GM12864 (cell line): ENCODE results near the gene INPPL1.

ENCODE experiments used
- DNase-seq: peaks from one replicate; pipeline ENCODE4 v3.0.0-alpha.2; 2011; ENCODE audit warnings: low read depth
- H3K4me3 ChIP-seq: 2 replicates; pipeline ENCODE4 v1.5.1; 2011; ENCODE audit warnings: mild to moderate bottlenecking, low read depth, low read length, control low read depth
- TF ChIP-seq, protein P1 (sequence below): IDR thresholded peaks from 2 replicates; pipeline ENCODE4 v1.5.1; 2011; ENCODE audit warnings: low read depth, mild to moderate bottlenecking, moderate library complexity, low read length, control low read depth, inconsistent platforms; ENCODE audit errors: missing control alignments

The INPPL1 gene

DNA sequence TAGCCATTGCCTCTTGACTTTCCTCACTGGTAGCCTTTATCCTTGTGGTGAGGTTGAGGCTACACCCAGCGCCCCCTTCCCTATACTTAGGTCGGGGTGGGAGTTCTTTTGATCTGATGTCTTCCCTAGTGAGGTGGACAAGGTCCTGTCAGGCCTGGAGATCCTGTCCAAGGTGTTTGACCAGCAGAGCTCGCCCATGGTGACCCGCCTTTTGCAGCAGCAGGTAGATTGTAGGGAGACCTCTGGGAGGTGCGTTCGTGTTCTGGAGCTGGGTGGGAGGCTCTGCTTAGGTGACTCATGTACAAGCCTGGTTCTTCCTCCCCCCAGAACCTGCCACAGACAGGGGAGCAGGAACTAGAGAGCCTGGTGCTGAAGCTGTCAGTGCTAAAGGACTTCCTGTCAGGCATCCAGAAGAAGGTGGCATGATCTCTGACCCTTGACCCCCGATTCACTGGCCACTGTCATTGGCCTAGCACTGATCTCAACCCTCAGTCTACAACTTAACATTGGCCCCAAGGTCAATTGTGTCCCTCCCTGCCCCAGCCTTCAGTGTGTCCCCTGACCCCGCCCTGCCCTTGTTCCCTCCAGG lies 4.9 kb downstream of the INPPL1 start:
- no peak overlapping the region for H3K4me3 ChIP-seq
- TF ChIP-seq, protein P1, sequence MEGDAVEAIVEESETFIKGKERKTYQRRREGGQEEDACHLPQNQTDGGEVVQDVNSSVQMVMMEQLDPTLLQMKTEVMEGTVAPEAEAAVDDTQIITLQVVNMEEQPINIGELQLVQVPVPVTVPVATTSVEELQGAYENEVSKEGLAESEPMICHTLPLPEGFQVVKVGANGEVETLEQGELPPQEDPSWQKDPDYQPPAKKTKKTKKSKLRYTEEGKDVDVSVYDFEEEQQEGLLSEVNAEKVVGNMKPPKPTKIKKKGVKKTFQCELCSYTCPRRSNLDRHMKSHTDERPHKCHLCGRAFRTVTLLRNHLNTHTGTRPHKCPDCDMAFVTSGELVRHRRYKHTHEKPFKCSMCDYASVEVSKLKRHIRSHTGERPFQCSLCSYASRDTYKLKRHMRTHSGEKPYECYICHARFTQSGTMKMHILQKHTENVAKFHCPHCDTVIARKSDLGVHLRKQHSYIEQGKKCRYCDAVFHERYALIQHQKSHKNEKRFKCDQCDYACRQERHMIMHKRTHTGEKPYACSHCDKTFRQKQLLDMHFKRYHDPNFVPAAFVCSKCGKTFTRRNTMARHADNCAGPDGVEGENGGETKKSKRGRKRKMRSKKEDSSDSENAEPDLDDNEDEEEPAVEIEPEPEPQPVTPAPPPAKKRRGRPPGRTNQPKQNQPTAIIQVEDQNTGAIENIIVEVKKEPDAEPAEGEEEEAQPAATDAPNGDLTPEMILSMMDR = no peak
- no peak for DNase-seq

DNA sequence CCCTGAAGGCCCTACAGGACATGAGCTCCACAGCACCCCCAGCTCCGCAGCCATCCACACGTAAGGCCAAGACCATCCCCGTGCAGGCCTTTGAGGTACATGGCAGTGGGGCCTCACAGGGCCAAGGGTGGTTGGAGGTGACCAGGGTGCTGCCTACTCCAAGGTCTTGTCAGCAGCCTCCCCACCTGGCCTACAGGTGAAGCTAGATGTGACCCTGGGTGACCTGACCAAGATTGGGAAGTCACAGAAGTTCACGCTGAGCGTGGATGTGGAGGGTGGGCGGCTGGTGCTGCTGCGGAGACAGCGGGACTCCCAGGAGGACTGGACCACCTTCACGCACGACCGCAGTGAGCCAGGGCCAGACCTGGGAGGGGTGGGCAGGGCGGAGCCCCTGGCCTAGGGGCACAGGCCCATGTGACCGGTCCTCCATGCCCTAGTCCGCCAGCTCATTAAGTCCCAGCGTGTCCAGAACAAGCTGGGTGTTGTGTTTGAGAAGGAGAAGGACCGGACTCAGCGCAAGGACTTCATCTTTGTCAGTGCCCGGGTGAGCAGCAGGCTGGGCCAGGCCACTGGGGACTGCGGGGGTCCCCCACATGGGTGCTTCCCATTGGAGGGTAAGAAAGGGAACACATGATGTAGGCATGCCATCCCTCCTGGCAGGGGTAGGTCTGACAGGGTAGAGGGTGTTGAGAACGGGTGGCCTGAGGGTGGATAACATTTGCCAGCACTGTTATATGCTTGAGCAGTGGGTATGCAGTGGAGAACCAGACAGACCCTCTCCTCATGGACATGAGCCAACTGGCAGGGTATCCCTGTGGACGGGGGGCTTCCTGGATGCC lies 5.6 kb downstream of the INPPL1 start:
- TF ChIP-seq, protein P1 = no peak
- no peak overlapping the region for H3K4me3 ChIP-seq
- no peak for DNase-seq

DNA sequence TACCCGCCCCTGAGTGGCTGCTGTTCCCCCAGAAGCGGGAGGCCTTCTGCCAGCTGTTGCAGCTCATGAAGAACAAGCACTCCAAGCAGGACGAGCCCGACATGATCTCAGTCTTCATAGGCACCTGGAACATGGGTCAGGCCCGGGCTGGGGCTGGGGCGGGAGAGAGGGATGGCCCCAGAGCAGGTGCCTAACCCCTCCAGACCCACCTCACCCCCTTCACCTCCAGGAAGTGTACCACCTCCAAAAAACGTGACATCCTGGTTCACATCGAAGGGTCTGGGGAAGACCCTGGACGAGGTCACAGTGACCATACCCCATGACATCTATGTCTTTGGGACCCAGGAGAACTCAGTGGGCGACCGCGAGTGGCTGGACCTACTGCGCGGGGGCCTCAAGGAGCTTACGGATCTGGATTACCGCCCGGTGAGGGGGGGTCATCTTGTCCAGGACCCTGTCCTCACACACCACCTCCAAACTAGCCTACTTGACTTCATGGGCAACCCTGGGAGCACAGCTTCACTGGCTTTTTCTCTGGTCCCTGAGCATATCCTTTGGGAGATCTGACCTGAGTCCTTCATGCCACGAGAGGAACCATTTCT lies 6.3 kb downstream of the INPPL1 start:
- H3K4me3 ChIP-seq = no peak overlapping the region
- TF ChIP-seq, protein P1 = no peak
- no peak for DNase-seq

DNA sequence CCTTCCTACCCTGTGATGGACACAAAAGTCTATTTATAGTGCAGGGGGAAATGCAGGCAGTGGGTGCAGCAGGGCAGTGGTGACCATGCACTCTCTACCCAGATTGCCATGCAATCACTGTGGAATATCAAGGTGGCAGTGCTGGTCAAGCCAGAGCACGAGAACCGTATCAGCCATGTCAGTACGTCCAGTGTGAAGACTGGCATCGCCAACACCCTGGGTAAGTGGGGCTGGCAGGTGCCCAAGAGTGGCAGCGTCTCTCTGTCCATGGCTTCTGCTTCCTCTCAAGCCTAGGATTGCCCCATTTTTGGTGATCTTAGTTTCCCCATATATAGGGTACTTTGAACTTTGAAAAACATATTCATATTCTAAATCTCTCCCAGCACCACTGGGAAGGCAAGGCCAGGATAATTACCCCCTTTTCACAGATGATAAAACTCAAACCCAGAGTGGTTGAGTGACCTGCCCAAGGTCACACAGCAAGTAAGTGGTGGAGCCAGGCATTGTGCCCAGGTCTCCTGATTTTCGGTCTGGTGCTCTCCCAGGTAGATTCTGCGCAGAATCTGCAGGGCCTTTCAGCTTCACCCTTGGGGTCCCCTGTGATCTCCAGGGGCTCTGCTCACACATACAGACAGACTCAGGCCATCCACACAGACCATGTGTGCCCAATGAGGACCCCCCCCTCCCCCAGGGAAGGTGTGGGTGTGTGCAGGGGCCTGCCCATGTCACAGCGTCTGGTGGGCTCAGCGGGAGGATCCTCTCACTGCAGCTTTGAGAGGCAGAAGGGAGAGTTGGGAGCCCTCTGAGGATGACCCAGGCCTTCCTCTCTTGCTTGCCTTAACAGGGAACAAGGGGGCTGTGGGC lies 7.1 kb downstream of the INPPL1 start:
- H3K4me3 ChIP-seq = no peak overlapping the region
- no peak for DNase-seq
- TF ChIP-seq, protein P1 = no peak

DNA sequence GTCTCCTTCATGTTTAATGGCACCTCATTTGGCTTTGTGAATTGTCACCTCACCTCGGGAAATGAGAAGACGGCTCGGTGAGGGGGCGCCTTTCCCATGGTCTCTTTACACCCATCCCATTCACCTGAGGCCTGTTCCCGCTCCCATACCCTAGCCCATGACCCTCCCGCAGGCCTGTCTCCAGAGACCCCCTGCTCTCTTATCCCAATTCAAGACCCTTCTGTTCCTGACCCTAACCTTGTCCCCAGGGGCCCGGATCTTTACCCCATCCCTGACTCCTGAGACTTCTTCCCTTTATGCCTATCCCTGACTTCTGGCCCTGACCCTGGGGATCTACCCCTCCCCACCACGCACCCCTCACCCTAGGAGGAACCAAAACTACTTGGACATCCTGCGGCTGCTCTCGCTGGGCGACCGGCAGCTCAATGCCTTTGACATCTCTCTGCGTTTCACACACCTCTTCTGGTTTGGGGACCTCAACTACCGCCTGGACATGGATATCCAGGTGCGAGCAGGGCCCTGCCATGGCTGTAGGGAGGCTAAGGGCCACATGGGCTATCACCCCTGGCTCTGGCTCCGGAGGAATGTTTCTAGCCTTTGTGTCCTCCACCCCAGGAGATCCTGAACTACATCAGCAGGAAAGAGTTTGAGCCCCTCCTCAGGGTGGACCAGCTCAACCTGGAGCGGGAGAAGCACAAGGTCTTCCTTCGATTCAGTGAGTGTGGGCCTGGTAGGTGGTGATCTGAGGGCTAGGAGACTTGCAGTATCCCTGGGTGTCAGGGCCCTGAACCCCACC lies 7.9 kb downstream of the INPPL1 start:
- no peak for DNase-seq
- TF ChIP-seq, protein P1 = no peak
- H3K4me3 ChIP-seq = no peak overlapping the region
